ENCODE data around the gene FGD4. TPM values are rescaled to one million over a fixed set of nuclear protein-coding genes. Genes with fewer than 3 reads are reported as not detected.

FGD4 gene
- total RNA-seq, 1 experiment from 2014 or later = 39.7 TPM

DNA sequence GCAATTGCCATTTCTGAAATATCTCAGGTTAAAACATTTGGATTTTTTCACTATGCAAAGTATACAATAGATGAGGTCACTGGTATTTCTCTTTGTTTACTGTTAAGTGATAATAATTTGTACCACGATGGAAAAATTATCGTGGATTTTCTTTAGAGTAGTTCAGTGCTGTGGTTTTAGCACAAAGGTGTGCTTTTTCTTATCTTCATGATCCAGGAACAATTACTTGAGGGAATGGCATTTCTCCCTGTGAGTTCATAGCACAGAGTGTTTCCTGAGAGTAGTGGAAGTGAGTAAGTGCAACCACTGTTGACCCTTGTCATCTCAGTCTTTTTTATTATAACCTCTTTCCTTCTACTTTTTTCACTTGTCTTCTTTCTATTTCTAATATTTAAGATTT lies 86.8 kb downstream of the FGD4 start (continued):
- TF ChIP-seq, protein P1, sequence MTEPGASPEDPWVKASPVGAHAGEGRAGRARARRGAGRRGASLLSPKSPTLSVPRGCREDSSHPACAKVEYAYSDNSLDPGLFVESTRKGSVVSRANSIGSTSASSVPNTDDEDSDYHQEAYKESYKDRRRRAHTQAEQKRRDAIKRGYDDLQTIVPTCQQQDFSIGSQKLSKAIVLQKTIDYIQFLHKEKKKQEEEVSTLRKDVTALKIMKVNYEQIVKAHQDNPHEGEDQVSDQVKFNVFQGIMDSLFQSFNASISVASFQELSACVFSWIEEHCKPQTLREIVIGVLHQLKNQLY (CRISPR knock-in tag; IDR thresholded peaks at IDR 0.05) = no peak
- no peak for TF ChIP-seq JAZF1 (CRISPR knock-in tag; IDR thresholded peaks at IDR 0.05)

DNA sequence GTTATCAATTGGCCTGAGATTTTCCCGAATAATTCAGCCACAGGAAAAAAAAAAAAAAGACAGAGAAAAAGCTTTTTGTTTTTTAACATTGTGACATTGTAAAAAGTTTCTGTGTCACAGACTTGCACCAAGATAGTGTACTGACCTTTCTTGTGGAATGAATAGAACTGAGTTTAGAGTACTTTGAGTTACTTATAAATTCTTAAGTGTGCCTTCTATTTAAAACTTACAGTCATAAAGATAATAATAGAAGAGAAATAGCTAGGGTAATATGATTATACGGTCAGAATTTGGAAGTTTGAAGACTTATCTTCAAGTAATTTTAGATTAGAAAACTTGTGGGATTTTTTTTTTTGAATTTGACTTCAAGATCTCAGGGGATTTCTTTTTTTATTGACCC lies 88.8 kb downstream of the FGD4 start:
- H3K9me3 Mint-ChIP-seq = no peaks in the 10 kb centered on the region
- H3K36me3 Mint-ChIP-seq = no peaks in the 10 kb centered on the region
- ATAC-seq (no peak), DNase-seq (ENCODE audit: low spot score) (no peak)
- ChIA-PET CTCF (no interaction called here), POLR2A (no interaction called here)
- H3K4me3 Mint-ChIP-seq = no peak overlapping the region
- H3K4me1 Mint-ChIP-seq = peaks cover 33% of the 10 kb centered on the region
- H3K27me3 Mint-ChIP-seq (ENCODE audit: low read depth) = no peaks in the 10 kb centered on the region
- H3K27ac Mint-ChIP-seq = no peak overlapping the region
- no peak for TF ChIP-seq RELA (CRISPR knock-in tag; IDR thresholded peaks at IDR 0.05; ENCODE audit: borderline replicate concordance)
- TF ChIP-seq SMAD4 (CRISPR knock-in tag; IDR thresholded peaks at IDR 0.05) = no peak
- TF ChIP-seq MYBL2 (CRISPR knock-in tag; IDR thresholded peaks at IDR 0.05) = no peak
- TF ChIP-seq NR1H2 (CRISPR knock-in tag; IDR thresholded peaks at IDR 0.05) = no peak

DNA sequence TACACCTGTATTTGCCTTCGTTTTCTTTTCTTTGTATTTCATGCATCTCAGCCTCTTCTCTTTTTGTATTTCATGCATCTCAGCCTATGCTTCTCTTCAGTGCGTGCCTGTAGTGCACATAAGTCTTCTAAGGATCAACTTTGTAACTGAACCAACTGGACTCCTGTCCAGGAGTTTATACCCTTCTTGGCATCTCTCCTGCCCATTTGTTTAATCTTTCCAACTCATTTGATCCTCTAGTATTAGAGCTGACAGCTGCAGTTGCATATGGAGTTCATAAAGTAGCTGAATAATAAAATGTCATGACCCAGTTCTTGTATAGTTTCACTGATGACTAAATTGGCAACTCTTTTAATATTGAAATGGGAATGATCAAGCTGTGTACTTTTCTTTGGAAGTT lies 89.7 kb downstream of the FGD4 start:
- ChIA-PET POLR2A (no interaction called here), CTCF (no interaction called here)
- no peak for DNase-seq (ENCODE audit: low spot score)
- Mint-ChIP-seq H3K36me3 (no peaks in the 10 kb centered on the region), H3K4me1 (peaks cover 33% of the 10 kb centered on the region), H3K27ac (peak overlapping the region; percentile 88), H3K4me3 (no peak overlapping the region), H3K9me3 (no peaks in the 10 kb centered on the region), H3K27me3 (ENCODE audit: low read depth) (no peaks in the 10 kb centered on the region)
- no peak for TF ChIP-seq GRHL2 (CRISPR knock-in tag; IDR thresholded peaks at IDR 0.05; ENCODE audit: insufficient replicate concordance, severe bottlenecking)
- no peak for ATAC-seq

DNA sequence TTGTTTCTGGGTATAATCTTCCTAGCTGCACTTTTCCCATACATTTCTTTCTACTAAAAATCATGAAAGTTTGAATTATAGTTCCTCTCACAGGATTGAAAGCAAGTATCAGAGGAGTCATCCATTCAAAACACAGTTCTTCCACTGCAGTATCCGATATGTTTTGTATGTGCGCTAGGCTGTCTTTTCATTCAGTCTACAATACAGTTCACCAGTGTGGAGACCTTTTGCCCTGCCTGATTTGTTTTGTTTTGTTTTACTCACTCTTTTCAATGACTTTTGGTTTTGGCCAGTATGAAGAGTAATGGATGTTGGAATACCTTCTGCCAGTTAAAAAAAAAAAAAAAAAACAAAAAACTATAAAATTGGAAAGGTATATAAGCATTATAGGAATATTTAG lies 91.4 kb downstream of the FGD4 start:
- H3K27me3 Mint-ChIP-seq (ENCODE audit: low read depth) = no peaks in the 10 kb centered on the region
- H3K9me3 Mint-ChIP-seq = no peaks in the 10 kb centered on the region
- no peak overlapping the region for H3K4me3 Mint-ChIP-seq
- no peaks in the 10 kb centered on the region for H3K36me3 Mint-ChIP-seq
- ChIA-PET CTCF (interaction anchor here (0.6 kb wide), 1 partner anchor 732 kb away, joined by 4 read pairs; no protein-coding TSS in a partner anchor), POLR2A (no interaction called here)
- H3K4me1 Mint-ChIP-seq = peaks cover 29% of the 10 kb centered on the region
- peak overlapping the region; percentile 82 for H3K27ac Mint-ChIP-seq
- DNase-seq (ENCODE audit: low spot score) (no peak), ATAC-seq (no peak)
- TF ChIP-seq, protein P2, sequence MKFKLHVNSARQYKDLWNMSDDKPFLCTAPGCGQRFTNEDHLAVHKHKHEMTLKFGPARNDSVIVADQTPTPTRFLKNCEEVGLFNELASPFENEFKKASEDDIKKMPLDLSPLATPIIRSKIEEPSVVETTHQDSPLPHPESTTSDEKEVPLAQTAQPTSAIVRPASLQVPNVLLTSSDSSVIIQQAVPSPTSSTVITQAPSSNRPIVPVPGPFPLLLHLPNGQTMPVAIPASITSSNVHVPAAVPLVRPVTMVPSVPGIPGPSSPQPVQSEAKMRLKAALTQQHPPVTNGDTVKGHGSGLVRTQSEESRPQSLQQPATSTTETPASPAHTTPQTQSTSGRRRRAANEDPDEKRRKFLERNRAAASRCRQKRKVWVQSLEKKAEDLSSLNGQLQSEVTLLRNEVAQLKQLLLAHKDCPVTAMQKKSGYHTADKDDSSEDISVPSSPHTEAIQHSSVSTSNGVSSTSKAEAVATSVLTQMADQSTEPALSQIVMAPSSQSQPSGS (CRISPR knock-in tag; IDR thresholded peaks at IDR 0.05; ENCODE audit: borderline replicate concordance, low read depth) = no peak
- TF ChIP-seq, protein P3, sequence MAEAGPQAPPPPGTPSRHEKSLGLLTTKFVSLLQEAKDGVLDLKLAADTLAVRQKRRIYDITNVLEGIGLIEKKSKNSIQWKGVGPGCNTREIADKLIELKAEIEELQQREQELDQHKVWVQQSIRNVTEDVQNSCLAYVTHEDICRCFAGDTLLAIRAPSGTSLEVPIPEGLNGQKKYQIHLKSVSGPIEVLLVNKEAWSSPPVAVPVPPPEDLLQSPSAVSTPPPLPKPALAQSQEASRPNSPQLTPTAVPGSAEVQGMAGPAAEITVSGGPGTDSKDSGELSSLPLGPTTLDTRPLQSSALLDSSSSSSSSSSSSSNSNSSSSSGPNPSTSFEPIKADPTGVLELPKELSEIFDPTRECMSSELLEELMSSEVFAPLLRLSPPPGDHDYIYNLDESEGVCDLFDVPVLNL (CRISPR knock-in tag; IDR thresholded peaks at IDR 0.05; ENCODE audit: borderline replicate concordance, low read depth) = no peak
- no peak for TF ChIP-seq NR1H2 (CRISPR knock-in tag; IDR thresholded peaks at IDR 0.05)
- TF ChIP-seq NFYB (CRISPR knock-in tag; conservative IDR thresholded peaks at IDR 0.05; ENCODE audit: low read depth) = no peak
- TF ChIP-seq, protein P4, sequence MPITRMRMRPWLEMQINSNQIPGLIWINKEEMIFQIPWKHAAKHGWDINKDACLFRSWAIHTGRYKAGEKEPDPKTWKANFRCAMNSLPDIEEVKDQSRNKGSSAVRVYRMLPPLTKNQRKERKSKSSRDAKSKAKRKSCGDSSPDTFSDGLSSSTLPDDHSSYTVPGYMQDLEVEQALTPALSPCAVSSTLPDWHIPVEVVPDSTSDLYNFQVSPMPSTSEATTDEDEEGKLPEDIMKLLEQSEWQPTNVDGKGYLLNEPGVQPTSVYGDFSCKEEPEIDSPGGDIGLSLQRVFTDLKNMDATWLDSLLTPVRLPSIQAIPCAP (CRISPR knock-in tag; IDR thresholded peaks at IDR 0.05) = no peak
- TF ChIP-seq ETV6 (CRISPR knock-in tag; IDR thresholded peaks at IDR 0.05) = no peak
- TF ChIP-seq, protein P5, sequence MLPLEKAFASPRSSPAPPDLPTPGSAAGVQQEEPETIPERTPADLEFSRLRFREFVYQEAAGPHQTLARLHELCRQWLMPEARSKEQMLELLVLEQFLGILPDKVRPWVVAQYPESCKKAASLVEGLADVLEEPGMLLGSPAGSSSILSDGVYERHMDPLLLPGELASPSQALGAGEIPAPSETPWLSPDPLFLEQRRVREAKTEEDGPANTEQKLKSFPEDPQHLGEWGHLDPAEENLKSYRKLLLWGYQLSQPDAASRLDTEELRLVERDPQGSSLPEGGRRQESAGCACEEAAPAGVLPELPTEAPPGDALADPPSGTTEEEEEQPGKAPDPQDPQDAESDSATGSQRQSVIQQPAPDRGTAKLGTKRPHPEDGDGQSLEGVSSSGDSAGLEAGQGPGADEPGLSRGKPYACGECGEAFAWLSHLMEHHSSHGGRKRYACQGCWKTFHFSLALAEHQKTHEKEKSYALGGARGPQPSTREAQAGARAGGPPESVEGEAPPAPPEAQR (CRISPR knock-in tag; IDR thresholded peaks at IDR 0.05) = no peak
- TF ChIP-seq, protein P6, sequence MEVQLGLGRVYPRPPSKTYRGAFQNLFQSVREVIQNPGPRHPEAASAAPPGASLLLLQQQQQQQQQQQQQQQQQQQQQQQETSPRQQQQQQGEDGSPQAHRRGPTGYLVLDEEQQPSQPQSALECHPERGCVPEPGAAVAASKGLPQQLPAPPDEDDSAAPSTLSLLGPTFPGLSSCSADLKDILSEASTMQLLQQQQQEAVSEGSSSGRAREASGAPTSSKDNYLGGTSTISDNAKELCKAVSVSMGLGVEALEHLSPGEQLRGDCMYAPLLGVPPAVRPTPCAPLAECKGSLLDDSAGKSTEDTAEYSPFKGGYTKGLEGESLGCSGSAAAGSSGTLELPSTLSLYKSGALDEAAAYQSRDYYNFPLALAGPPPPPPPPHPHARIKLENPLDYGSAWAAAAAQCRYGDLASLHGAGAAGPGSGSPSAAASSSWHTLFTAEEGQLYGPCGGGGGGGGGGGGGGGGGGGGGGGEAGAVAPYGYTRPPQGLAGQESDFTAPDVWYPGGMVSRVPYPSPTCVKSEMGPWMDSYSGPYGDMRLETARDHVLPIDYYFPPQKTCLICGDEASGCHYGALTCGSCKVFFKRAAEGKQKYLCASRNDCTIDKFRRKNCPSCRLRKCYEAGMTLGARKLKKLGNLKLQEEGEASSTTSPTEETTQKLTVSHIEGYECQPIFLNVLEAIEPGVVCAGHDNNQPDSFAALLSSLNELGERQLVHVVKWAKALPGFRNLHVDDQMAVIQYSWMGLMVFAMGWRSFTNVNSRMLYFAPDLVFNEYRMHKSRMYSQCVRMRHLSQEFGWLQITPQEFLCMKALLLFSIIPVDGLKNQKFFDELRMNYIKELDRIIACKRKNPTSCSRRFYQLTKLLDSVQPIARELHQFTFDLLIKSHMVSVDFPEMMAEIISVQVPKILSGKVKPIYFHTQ (CRISPR knock-in tag; IDR thresholded peaks at IDR 0.05) = no peak
- TF ChIP-seq, protein P7, sequence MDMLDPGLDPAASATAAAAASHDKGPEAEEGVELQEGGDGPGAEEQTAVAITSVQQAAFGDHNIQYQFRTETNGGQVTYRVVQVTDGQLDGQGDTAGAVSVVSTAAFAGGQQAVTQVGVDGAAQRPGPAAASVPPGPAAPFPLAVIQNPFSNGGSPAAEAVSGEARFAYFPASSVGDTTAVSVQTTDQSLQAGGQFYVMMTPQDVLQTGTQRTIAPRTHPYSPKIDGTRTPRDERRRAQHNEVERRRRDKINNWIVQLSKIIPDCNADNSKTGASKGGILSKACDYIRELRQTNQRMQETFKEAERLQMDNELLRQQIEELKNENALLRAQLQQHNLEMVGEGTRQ (CRISPR knock-in tag; IDR thresholded peaks at IDR 0.05) = no peak
- TF ChIP-seq SP1 (CRISPR knock-in tag; conservative IDR thresholded peaks at IDR 0.05) = no peak
- TF ChIP-seq, protein P8, sequence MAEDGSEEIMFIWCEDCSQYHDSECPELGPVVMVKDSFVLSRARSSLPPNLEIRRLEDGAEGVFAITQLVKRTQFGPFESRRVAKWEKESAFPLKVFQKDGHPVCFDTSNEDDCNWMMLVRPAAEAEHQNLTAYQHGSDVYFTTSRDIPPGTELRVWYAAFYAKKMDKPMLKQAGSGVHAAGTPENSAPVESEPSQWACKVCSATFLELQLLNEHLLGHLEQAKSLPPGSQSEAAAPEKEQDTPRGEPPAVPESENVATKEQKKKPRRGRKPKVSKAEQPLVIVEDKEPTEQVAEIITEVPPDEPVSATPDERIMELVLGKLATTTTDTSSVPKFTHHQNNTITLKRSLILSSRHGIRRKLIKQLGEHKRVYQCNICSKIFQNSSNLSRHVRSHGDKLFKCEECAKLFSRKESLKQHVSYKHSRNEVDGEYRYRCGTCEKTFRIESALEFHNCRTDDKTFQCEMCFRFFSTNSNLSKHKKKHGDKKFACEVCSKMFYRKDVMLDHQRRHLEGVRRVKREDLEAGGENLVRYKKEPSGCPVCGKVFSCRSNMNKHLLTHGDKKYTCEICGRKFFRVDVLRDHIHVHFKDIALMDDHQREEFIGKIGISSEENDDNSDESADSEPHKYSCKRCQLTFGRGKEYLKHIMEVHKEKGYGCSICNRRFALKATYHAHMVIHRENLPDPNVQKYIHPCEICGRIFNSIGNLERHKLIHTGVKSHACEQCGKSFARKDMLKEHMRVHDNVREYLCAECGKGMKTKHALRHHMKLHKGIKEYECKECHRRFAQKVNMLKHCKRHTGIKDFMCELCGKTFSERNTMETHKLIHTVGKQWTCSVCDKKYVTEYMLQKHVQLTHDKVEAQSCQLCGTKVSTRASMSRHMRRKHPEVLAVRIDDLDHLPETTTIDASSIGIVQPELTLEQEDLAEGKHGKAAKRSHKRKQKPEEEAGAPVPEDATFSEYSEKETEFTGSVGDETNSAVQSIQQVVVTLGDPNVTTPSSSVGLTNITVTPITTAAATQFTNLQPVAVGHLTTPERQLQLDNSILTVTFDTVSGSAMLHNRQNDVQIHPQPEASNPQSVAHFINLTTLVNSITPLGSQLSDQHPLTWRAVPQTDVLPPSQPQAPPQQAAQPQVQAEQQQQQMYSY (CRISPR knock-in tag; IDR thresholded peaks at IDR 0.05) = no peak

Measured in WTC11 (cell line).